Measurements from ENCODE around the gene RFFL.

RFFL gene

GRCh38 chr17:35088881-35089585 lies 25.5 kb upstream of the RFFL start:
- Histone ChIP-seq H3K4me3 (ENCODE audit: low read depth, low read length, poor library complexity, severe bottlenecking) (peak overlapping the region; percentile 91), H3F3A (ENCODE audit: insufficient read depth, low read length) (no peaks in the 10 kb centered on the region), H4K20me1 (ENCODE audit: insufficient read depth, low read length) (no peaks in the 10 kb centered on the region), H3K79me2 (ENCODE audit: insufficient read depth, low read length) (no peaks in the 10 kb centered on the region), H3K4me2 (ENCODE audit: low read length) (peak overlapping the region; percentile 88), H3K9me3 (ENCODE audit: low read length) (no peaks in the 10 kb centered on the region), H3K9ac (ENCODE audit: low read length) (peak overlapping the region; percentile 90), H3K27ac (ENCODE audit: low read depth, low read length, poor library complexity, severe bottlenecking) (no peak overlapping the region), H3K9me2 (ENCODE audit: low read depth, low read length) (no peaks in the 10 kb centered on the region), H2AFZ (ENCODE audit: low read length) (peak overlapping the region; percentile 62), H3K27me3 (ENCODE audit: insufficient read depth, low read length) (no peaks in the 10 kb centered on the region), H3K36me3 (ENCODE audit: insufficient read depth, low read length) (no peaks in the 10 kb centered on the region; the same call in 1 of the 2 replicates), H3K4me1 (ENCODE audit: insufficient read depth, low read length, severe bottlenecking) (peaks cover 20% of the 10 kb centered on the region)
- TF ChIP-seq EZH2 (IDR thresholded peaks at IDR 0.05; ENCODE audit: borderline replicate concordance, low read length) (no peak), CTCF (IDR thresholded peaks at IDR 0.05; ENCODE audit: low read length) (peak; percentile 70)

- Histone ChIP-seq H3F3A (ENCODE audit: insufficient read depth, low read length) (no peaks in the 10 kb centered on the region), H3K4me1 (ENCODE audit: insufficient read depth, low read length, severe bottlenecking) (peaks cover 20% of the 10 kb centered on the region), H3K9me3 (ENCODE audit: low read length) (no peaks in the 10 kb centered on the region), H3K9me2 (ENCODE audit: low read depth, low read length) (no peaks in the 10 kb centered on the region), H4K20me1 (ENCODE audit: insufficient read depth, low read length) (no peaks in the 10 kb centered on the region), H3K4me3 (ENCODE audit: low read depth, low read length, poor library complexity, severe bottlenecking) (peak overlapping the region; percentile 91), H3K27ac (ENCODE audit: low read depth, low read length, poor library complexity, severe bottlenecking) (no peak overlapping the region), H3K79me2 (ENCODE audit: insufficient read depth, low read length) (no peaks in the 10 kb centered on the region), H2AFZ (ENCODE audit: low read length) (peak overlapping the region; percentile 62; the same call in 1 of the 2 replicates), H3K4me2 (ENCODE audit: low read length) (peak overlapping the region; percentile 88), H3K27me3 (ENCODE audit: insufficient read depth, low read length) (no peaks in the 10 kb centered on the region), H3K36me3 (ENCODE audit: insufficient read depth, low read length) (no peaks in the 10 kb centered on the region), H3K9ac (ENCODE audit: low read length) (peak overlapping the region; percentile 90)
- TF ChIP-seq CTCF (IDR thresholded peaks at IDR 0.05; ENCODE audit: low read length) (peak; percentile 25; the same call in 1 of the 2 replicates), EZH2 (IDR thresholded peaks at IDR 0.05; ENCODE audit: borderline replicate concordance, low read length) (no peak)
These were observed 24.9 kb upstream of the RFFL start for GRCh38 chr17:35088356-35088880.

- H3K4me1 ChIP-seq (ENCODE audit: insufficient read depth, low read length, severe bottlenecking): peaks cover 20% of the 10 kb centered on the region
- H3K9ac ChIP-seq (ENCODE audit: low read length): peak overlapping the region; percentile 90; the same call in 1 of the 2 replicates
- no peaks in the 10 kb centered on the region for H3F3A ChIP-seq (ENCODE audit: insufficient read depth, low read length)
- no peaks in the 10 kb centered on the region for H4K20me1 ChIP-seq (ENCODE audit: insufficient read depth, low read length)
- H3K9me3 ChIP-seq (ENCODE audit: low read length): no peaks in the 10 kb centered on the region
- H3K4me3 ChIP-seq (ENCODE audit: low read depth, low read length, poor library complexity, severe bottlenecking): peak overlapping the region; percentile 91
- no peak overlapping the region for H2AFZ ChIP-seq (ENCODE audit: low read length)
- H3K27me3 ChIP-seq (ENCODE audit: insufficient read depth, low read length): no peaks in the 10 kb centered on the region
- no peak overlapping the region for H3K27ac ChIP-seq (ENCODE audit: low read depth, low read length, poor library complexity, severe bottlenecking)
- no peaks in the 10 kb centered on the region for H3K9me2 ChIP-seq (ENCODE audit: low read depth, low read length)
- TF ChIP-seq CTCF (IDR thresholded peaks at IDR 0.05; ENCODE audit: low read length) (no peak), EZH2 (IDR thresholded peaks at IDR 0.05; ENCODE audit: borderline replicate concordance, low read length) (no peak)
- H3K36me3 ChIP-seq (ENCODE audit: insufficient read depth, low read length): no peaks in the 10 kb centered on the region
- peak overlapping the region; percentile 88 for H3K4me2 ChIP-seq (ENCODE audit: low read length)
- no peaks in the 10 kb centered on the region for H3K79me2 ChIP-seq (ENCODE audit: insufficient read depth, low read length)
These were observed 24.3 kb upstream of the RFFL start for GRCh38 chr17:35087731-35088355.
